ENCODE results near the gene ALX4. TPM values are rescaled to one million over a fixed set of nuclear protein-coding genes. Genes with fewer than 3 reads are reported as not detected.

The ALX4 gene
- total RNA-seq, 1 donor from 2014 or later = 0.05 TPM

- Mint-ChIP-seq H3K27ac (ENCODE audit: unreplicated experiment) (no peak overlapping the region), H3K27me3 (ENCODE audit: low read depth) (peaks cover 96% of the 10 kb centered on the region), H3K9me3 (no peaks in the 10 kb centered on the region), H3K36me3 (ENCODE audit: low read depth) (peaks cover 3% of the 10 kb centered on the region), H3K4me3 (no peak overlapping the region), H3K4me1 (peaks cover 8% of the 10 kb centered on the region)
- no peak for TF ChIP-seq CTCF (conservative IDR thresholded peaks at IDR 0.05)
- DNase-seq (ENCODE audit: low read depth, low spot score) = no peak
These were observed 6.5 kb downstream of the ALX4 start for GRCh38 chr11:44303401-44303938.

- no peak for DNase-seq (ENCODE audit: low read depth, low spot score)
- no peak for TF ChIP-seq CTCF (conservative IDR thresholded peaks at IDR 0.05)
- H3K27ac Mint-ChIP-seq (ENCODE audit: unreplicated experiment) = no peak overlapping the region
- H3K4me3 Mint-ChIP-seq = no peak overlapping the region
- peaks cover 8% of the 10 kb centered on the region for H3K4me1 Mint-ChIP-seq
- H3K27me3 Mint-ChIP-seq (ENCODE audit: low read depth) = peaks cover 90% of the 10 kb centered on the region
- no peaks in the 10 kb centered on the region for H3K9me3 Mint-ChIP-seq
- no peaks in the 10 kb centered on the region for H3K36me3 Mint-ChIP-seq (ENCODE audit: low read depth)
These were observed 8.2 kb downstream of the ALX4 start for GRCh38 chr11:44301564-44302271.

GRCh38 chr11:44300844-44301563 lies 8.9 kb downstream of the ALX4 start:
- H3K27ac Mint-ChIP-seq (ENCODE audit: unreplicated experiment) = no peak overlapping the region
- no peak for TF ChIP-seq CTCF (conservative IDR thresholded peaks at IDR 0.05)
- no peaks in the 10 kb centered on the region for H3K9me3 Mint-ChIP-seq
- peaks cover 8% of the 10 kb centered on the region for H3K4me1 Mint-ChIP-seq
- H3K36me3 Mint-ChIP-seq (ENCODE audit: low read depth) = no peaks in the 10 kb centered on the region
- H3K27me3 Mint-ChIP-seq (ENCODE audit: low read depth) = peaks cover 87% of the 10 kb centered on the region
- no peak overlapping the region for H3K4me3 Mint-ChIP-seq
- DNase-seq (ENCODE audit: low read depth, low spot score) = no peak

GRCh38 chr11:44298862-44299261 lies 11.1 kb downstream of the ALX4 start:
- peaks cover 67% of the 10 kb centered on the region for H3K27me3 Mint-ChIP-seq (ENCODE audit: low read depth)

GRCh38 chr11:44290208-44290607 lies 19.7 kb downstream of the ALX4 start:
- DNase-seq (ENCODE audit: low read depth, low spot score) = no peak
- no peak for TF ChIP-seq CTCF (conservative IDR thresholded peaks at IDR 0.05)
- H3K9me3 Mint-ChIP-seq = no peaks in the 10 kb centered on the region
- H3K27me3 Mint-ChIP-seq (ENCODE audit: low read depth) = peaks cover 24% of the 10 kb centered on the region
- H3K4me3 Mint-ChIP-seq = no peak overlapping the region
- no peak overlapping the region for H3K27ac Mint-ChIP-seq (ENCODE audit: unreplicated experiment)
- peaks cover 4% of the 10 kb centered on the region for H3K4me1 Mint-ChIP-seq
- no peaks in the 10 kb centered on the region for H3K36me3 Mint-ChIP-seq (ENCODE audit: low read depth)

More at GRCh38 chr11:44298862-44299261, 11.1 kb downstream of the ALX4 start:
- Mint-ChIP-seq H3K4me1 (no peaks in the 10 kb centered on the region), H3K4me3 (no peak overlapping the region), H3K9me3 (no peaks in the 10 kb centered on the region), H3K36me3 (ENCODE audit: low read depth) (no peaks in the 10 kb centered on the region), H3K27ac (ENCODE audit: unreplicated experiment) (no peak overlapping the region)
- no peak for TF ChIP-seq CTCF (conservative IDR thresholded peaks at IDR 0.05)
- DNase-seq (ENCODE audit: low read depth, low spot score) = no peak

Measured in neural crest cell (in vitro differentiated cells).